Endothelial cell of umbilical vein (primary cell): Measurements from ENCODE around the gene C1orf159. TPM values are rescaled to one million over a fixed set of nuclear protein-coding genes. Genes with fewer than 3 reads are reported as not detected.

Experiments
- BruUV-seq: library from RNA; stranded (reverse); fragments of 400-500 nt; replicated peaks from 2 replicates; lab custom pipeline; 2021; lab: Mats Ljungman, UMichigan
- CTCF ChIA-PET: fragments of 300-600, 350-600 bp; sonication (Branson Sonifier 250); formaldehyde crosslinking; loops from one replicate; lab custom pipeline; 2021; ENCODE audit warnings: antibody characterized with exemption, inconsistent platforms; lab: Charles Lee
- POLR2A ChIA-PET: fragments of 300-600, 350-600 bp; sonication (Branson Sonifier 250); formaldehyde crosslinking; loops from one replicate; lab custom pipeline; 2021; ENCODE audit warnings: antibody characterized with exemption, inconsistent platforms; lab: Charles Lee
- DNase-seq: peaks from one replicate; pipeline ENCODE4 v3.0.0-alpha.2; 2011; ENCODE audit warnings: low read depth, low spot score
- FAIRE-seq: peaks from 2 replicates; lab custom pipeline; 2011; peaks lifted over from hg19 to GRCh38; lab: Jason Lieb, UNC
- H2AFZ ChIP-seq: 2 replicates; pipeline ENCODE4 v1.6.0; 2012; ENCODE audit warnings: low read depth, low read length, control low read depth, inconsistent platforms
- H3K27ac ChIP-seq: 2 replicates; pipeline ENCODE4 v1.5.1; 2011; ENCODE audit warnings: low read depth, mild to moderate bottlenecking, control low read depth, low read length, moderate library complexity; ENCODE audit not compliant: insufficient read depth
- H3K27me3 ChIP-seq, 2 experiments: 2 replicates each; pipeline versions ENCODE4 v1.6.0 to v1.6.1; 2011; ENCODE audit warnings: low read length in 2 of 2, mixed read lengths in 1 of 2; ENCODE audit not compliant: control insufficient read depth in 2 of 2, insufficient read depth in 2 of 2
- H3K36me3 ChIP-seq, 2 experiments: 2 replicates in 1 of 2; 3 replicates in 1 of 2; pipeline ENCODE4 v1.5.1; 2011; ENCODE audit warnings: low read length in 2 of 2, mild to moderate bottlenecking in 1 of 2, moderate library complexity in 1 of 2; ENCODE audit not compliant: control insufficient read depth in 2 of 2, insufficient read depth in 2 of 2; ENCODE audit errors: extremely low read depth in 1 of 2
- H3K4me1 ChIP-seq: 3 replicates; pipeline ENCODE4 v1.5.1; 2011; ENCODE audit warnings: mild to moderate bottlenecking, low read length; ENCODE audit not compliant: control insufficient read depth, insufficient read depth; ENCODE audit errors: extremely low read depth
- H3K4me2 ChIP-seq: 2 replicates; pipeline ENCODE4 v1.6.1; 2011; ENCODE audit warnings: low read length, control low read depth, mixed read lengths; ENCODE audit not compliant: insufficient read depth
- H3K4me3 ChIP-seq, 3 experiments: fragments of 200-600 bp in 1 of 3; sonication (generic), shearing (Covaris generic) in 1 of 3; replicated peaks in 1 of 3; 2 replicates each; pipeline ENCODE4 v1.5.1; 2011 to 2016; ENCODE audit warnings: control low read depth in 3 of 3, low read length in 3 of 3, mild to moderate bottlenecking in 2 of 3, inconsistent platforms in 1 of 3, low read depth in 1 of 3, moderate library complexity in 1 of 3; ENCODE audit not compliant: insufficient read depth in 1 of 3
- H3K79me2 ChIP-seq: 2 replicates; pipeline ENCODE4 v1.6.0; 2012; ENCODE audit warnings: low read length, inconsistent platforms; ENCODE audit not compliant: control insufficient read depth, insufficient read depth
- H3K9ac ChIP-seq: replicated peaks from 2 replicates; pipeline ENCODE3; 2011; ENCODE audit warnings: low read length, control low read depth; ENCODE audit not compliant: insufficient read depth; ENCODE audit errors: extremely low read depth
- H3K9me1 ChIP-seq: replicated peaks from 3 replicates; pipeline ENCODE4 v1.6.0; 2011; ENCODE audit warnings: mild to moderate bottlenecking, low read length; ENCODE audit not compliant: control insufficient read depth, insufficient read depth; ENCODE audit errors: extremely low read depth
- H3K9me3 ChIP-seq: replicated peaks from 2 replicates; pipeline ENCODE4 v1.5.1; 2012; ENCODE audit warnings: low read length, inconsistent platforms; ENCODE audit not compliant: control insufficient read depth, insufficient read depth
- H4K20me1 ChIP-seq: replicated peaks from 2 replicates; pipeline ENCODE3; 2011; ENCODE audit warnings: mild to moderate bottlenecking, low read length; ENCODE audit not compliant: control insufficient read depth, insufficient read depth; ENCODE audit errors: extremely low read depth
- CTCF ChIP-seq, 2 donors: IDR thresholded peaks; 1 replicate in 1 of 2; 2 replicates in 1 of 2; pipeline ENCODE4 v1.5.1; 2011; ENCODE audit warnings: low read length in 2 of 2, mild to moderate bottlenecking in 2 of 2, moderate library complexity in 2 of 2, control low read depth in 1 of 2, inconsistent platforms in 1 of 2, low read depth in 1 of 2; ENCODE audit not compliant: insufficient read depth in 1 of 2; ENCODE audit errors: extremely low read depth in 1 of 2
- EZH2 ChIP-seq: IDR thresholded peaks from 2 replicates; pipeline ENCODE4 v1.6.1; 2012; ENCODE audit warnings: borderline replicate concordance, low read depth, mild to moderate bottlenecking, moderate library complexity, low read length, inconsistent platforms; ENCODE audit not compliant: severe bottlenecking
- FOS ChIP-seq: IDR thresholded peaks from 2 replicates; pipeline ENCODE4 v1.6.1; 2011; ENCODE audit warnings: mild to moderate bottlenecking, low read length, moderate library complexity, borderline replicate concordance; ENCODE audit not compliant: insufficient read depth
- GATA2 ChIP-seq: IDR thresholded peaks from 2 replicates; pipeline ENCODE4 v1.7.0; 2011; ENCODE audit warnings: low read depth, mild to moderate bottlenecking, moderate library complexity, mixed read lengths, low read length; ENCODE audit not compliant: insufficient read length, insufficient read depth
- JUN ChIP-seq: IDR thresholded peaks from 2 replicates; pipeline ENCODE4 v1.6.1; 2011; ENCODE audit warnings: borderline replicate concordance, low read depth; ENCODE audit not compliant: insufficient read length, insufficient read depth
- MAX ChIP-seq: IDR thresholded peaks from 2 replicates; pipeline ENCODE4 v1.6.1; 2011; ENCODE audit not compliant: insufficient read depth, insufficient read length
- MYC ChIP-seq: IDR thresholded peaks from one replicate; pipeline ENCODE4 v1.6.1; 2011; ENCODE audit warnings: mild to moderate bottlenecking, low read depth, low read length
- POLR2A ChIP-seq: IDR thresholded peaks from 2 replicates; pipeline ENCODE4 v1.6.1; 2012; ENCODE audit warnings: low read depth, mild to moderate bottlenecking, control low read depth, low read length
- POLR2AphosphoS5 ChIP-seq: IDR thresholded peaks from 2 replicates; pipeline ENCODE4 v1.6.1; 2012; ENCODE audit warnings: low read depth, mild to moderate bottlenecking, control low read depth, low read length, moderate library complexity; ENCODE audit not compliant: insufficient read depth
- dilution Hi-C: fragments of 300-500 bp; cut with MboI; formaldehyde crosslinking; loops from one replicate; pipeline ENCODE4 v1.15.0; 2019; ENCODE audit warnings: low sequenced_read_pairs; ENCODE audit not compliant: extremely low pct_ligation_motif_present
- intact Hi-C: fragments of 100-400 bp; cut with micrococcal nuclease; formaldehyde crosslinking; loops from one replicate; pipeline ENCODE4 v1.10.0; 2022
- polyA plus RNA-seq, 4 experiments: library from polyadenylated mRNA; depleted of rRNA in 3 of 4; stranded (reverse) in 3 of 4; unstranded in 1 of 4; fragments of >200 nt; gene quantifications; 2 replicates each; pipeline versions ENCODE4 v1.2.1 to v1.2.3, GENCODE V29; 2011 to 2012; ENCODE audit warnings: missing spikeins in 1 of 4
- total RNA-seq: library from RNA; stranded (reverse); gene quantifications from 2 replicates; pipeline ENCODE4 v1.2.3, GENCODE V29; 2021

C1orf159 gene
- total and polyA plus RNA-seq, 2 donors (not counting 3 experiments of a cell fraction or from before 2014, with no cell fraction given) = 16.1 to 20.1 TPM

GRCh38 chr1:1060281-1061000 lies 55.4 kb downstream of the C1orf159 start:
- Histone ChIP-seq H3K27me3 (peaks cover 0 to 10% of the 10 kb centered on the region in 2 experiments), H4K20me1 (no peaks in the 10 kb centered on the region), H3K4me2 (no peak overlapping the region), H3K4me3 (no peak overlapping the region), H3K27ac (no peak overlapping the region), H2AFZ (no peak overlapping the region), H3K9me3 (no peaks in the 10 kb centered on the region), H3K9me1 (no peaks in the 10 kb centered on the region), H3K79me2 (no peaks in the 10 kb centered on the region), H3K9ac (no peak overlapping the region), H3K36me3 (no peaks in the 10 kb centered on the region), H3K4me1 (peaks cover 16% of the 10 kb centered on the region)
- FAIRE-seq = no peak
- TF ChIP-seq POLR2A (no peak), CTCF (IDR thresholded peaks at IDR 0.05; ENCODE audit: extremely low read depth in 1 of 2, insufficient read depth in 1 of 2, low read depth in 1 of 2, low read length in 2 of 2) (no peak), GATA2 (no peak), JUN (no peak), FOS (no peak), MYC (no peak), POLR2AphosphoS5 (no peak), MAX (no peak), EZH2 (no peak)
- POLR2A ChIA-PET = no interaction called here
- no peak for DNase-seq
- intact Hi-C loops (loop anchor here (5.0 kb wide), 1 partner anchor 57 kb away; the partner anchor contains the start of gene C1orf159), dilution Hi-C loops (no loop called here)
- no TSS peak for BruUV-seq
- CTCF ChIA-PET = interaction anchor here (1.3 to 2.2 kb wide), 3 partner anchors 12 to 76 kb away, joined by 3 to 6 read pairs (median 4); no protein-coding TSS in a partner anchor
